Endothelial cell of umbilical vein (primary cell): ENCODE data around the gene TBC1D24. TPM values are rescaled to one million over a fixed set of nuclear protein-coding genes. Genes with fewer than 3 reads are reported as not detected.
A peak's percentile ranks its signal among the peaks of the same experiment; 100 is the strongest.

Source experiments
- BruUV-seq: library from RNA; stranded (reverse); fragments of 400-500 nt; replicated peaks from 2 replicates; lab custom pipeline; 2021; lab: Mats Ljungman, UMichigan
- CTCF ChIA-PET: fragments of 300-600, 350-600 bp; sonication (Branson Sonifier 250); formaldehyde crosslinking; loops from one replicate; lab custom pipeline; 2021; ENCODE audit warnings: antibody characterized with exemption, inconsistent platforms; lab: Charles Lee
- POLR2A ChIA-PET: fragments of 300-600, 350-600 bp; sonication (Branson Sonifier 250); formaldehyde crosslinking; loops from one replicate; lab custom pipeline; 2021; ENCODE audit warnings: antibody characterized with exemption, inconsistent platforms; lab: Charles Lee
- DNase-seq: peaks from one replicate; pipeline ENCODE4 v3.0.0-alpha.2; 2011; ENCODE audit warnings: low read depth, low spot score
- FAIRE-seq: peaks from 2 replicates; lab custom pipeline; 2011; peaks lifted over from hg19 to GRCh38; lab: Jason Lieb, UNC
- H2AFZ ChIP-seq: 2 replicates; pipeline ENCODE4 v1.6.0; 2012; ENCODE audit warnings: low read depth, low read length, control low read depth, inconsistent platforms
- H3K27ac ChIP-seq: 2 replicates; pipeline ENCODE4 v1.5.1; 2011; ENCODE audit warnings: low read depth, mild to moderate bottlenecking, control low read depth, low read length, moderate library complexity; ENCODE audit not compliant: insufficient read depth
- H3K27me3 ChIP-seq, 2 experiments: 2 replicates each; pipeline versions ENCODE4 v1.6.0 to v1.6.1; 2011; ENCODE audit warnings: low read length in 2 of 2, mixed read lengths in 1 of 2; ENCODE audit not compliant: control insufficient read depth in 2 of 2, insufficient read depth in 2 of 2
- H3K36me3 ChIP-seq, 2 experiments: 2 replicates in 1 of 2; 3 replicates in 1 of 2; pipeline ENCODE4 v1.5.1; 2011; ENCODE audit warnings: low read length in 2 of 2, mild to moderate bottlenecking in 1 of 2, moderate library complexity in 1 of 2; ENCODE audit not compliant: control insufficient read depth in 2 of 2, insufficient read depth in 2 of 2; ENCODE audit errors: extremely low read depth in 1 of 2
- H3K4me1 ChIP-seq: 3 replicates; pipeline ENCODE4 v1.5.1; 2011; ENCODE audit warnings: mild to moderate bottlenecking, low read length; ENCODE audit not compliant: control insufficient read depth, insufficient read depth; ENCODE audit errors: extremely low read depth
- H3K4me2 ChIP-seq: 2 replicates; pipeline ENCODE4 v1.6.1; 2011; ENCODE audit warnings: low read length, control low read depth, mixed read lengths; ENCODE audit not compliant: insufficient read depth
- H3K4me3 ChIP-seq, 3 experiments: fragments of 200-600 bp in 1 of 3; sonication (generic), shearing (Covaris generic) in 1 of 3; replicated peaks in 1 of 3; 2 replicates each; pipeline ENCODE4 v1.5.1; 2011 to 2016; ENCODE audit warnings: control low read depth in 3 of 3, low read length in 3 of 3, mild to moderate bottlenecking in 2 of 3, inconsistent platforms in 1 of 3, low read depth in 1 of 3, moderate library complexity in 1 of 3; ENCODE audit not compliant: insufficient read depth in 1 of 3
- H3K79me2 ChIP-seq: 2 replicates; pipeline ENCODE4 v1.6.0; 2012; ENCODE audit warnings: low read length, inconsistent platforms; ENCODE audit not compliant: control insufficient read depth, insufficient read depth
- H3K9ac ChIP-seq: replicated peaks from 2 replicates; pipeline ENCODE3; 2011; ENCODE audit warnings: low read length, control low read depth; ENCODE audit not compliant: insufficient read depth; ENCODE audit errors: extremely low read depth
- H3K9me1 ChIP-seq: replicated peaks from 3 replicates; pipeline ENCODE4 v1.6.0; 2011; ENCODE audit warnings: mild to moderate bottlenecking, low read length; ENCODE audit not compliant: control insufficient read depth, insufficient read depth; ENCODE audit errors: extremely low read depth
- H3K9me3 ChIP-seq: replicated peaks from 2 replicates; pipeline ENCODE4 v1.5.1; 2012; ENCODE audit warnings: low read length, inconsistent platforms; ENCODE audit not compliant: control insufficient read depth, insufficient read depth
- H4K20me1 ChIP-seq: replicated peaks from 2 replicates; pipeline ENCODE3; 2011; ENCODE audit warnings: mild to moderate bottlenecking, low read length; ENCODE audit not compliant: control insufficient read depth, insufficient read depth; ENCODE audit errors: extremely low read depth
- CTCF ChIP-seq, 2 donors: IDR thresholded peaks; 1 replicate in 1 of 2; 2 replicates in 1 of 2; pipeline ENCODE4 v1.5.1; 2011; ENCODE audit warnings: low read length in 2 of 2, mild to moderate bottlenecking in 2 of 2, moderate library complexity in 2 of 2, control low read depth in 1 of 2, inconsistent platforms in 1 of 2, low read depth in 1 of 2; ENCODE audit not compliant: insufficient read depth in 1 of 2; ENCODE audit errors: extremely low read depth in 1 of 2
- EZH2 ChIP-seq: IDR thresholded peaks from 2 replicates; pipeline ENCODE4 v1.6.1; 2012; ENCODE audit warnings: borderline replicate concordance, low read depth, mild to moderate bottlenecking, moderate library complexity, low read length, inconsistent platforms; ENCODE audit not compliant: severe bottlenecking
- FOS ChIP-seq: IDR thresholded peaks from 2 replicates; pipeline ENCODE4 v1.6.1; 2011; ENCODE audit warnings: mild to moderate bottlenecking, low read length, moderate library complexity, borderline replicate concordance; ENCODE audit not compliant: insufficient read depth
- GATA2 ChIP-seq: IDR thresholded peaks from 2 replicates; pipeline ENCODE4 v1.7.0; 2011; ENCODE audit warnings: low read depth, mild to moderate bottlenecking, moderate library complexity, mixed read lengths, low read length; ENCODE audit not compliant: insufficient read length, insufficient read depth
- JUN ChIP-seq: IDR thresholded peaks from 2 replicates; pipeline ENCODE4 v1.6.1; 2011; ENCODE audit warnings: borderline replicate concordance, low read depth; ENCODE audit not compliant: insufficient read length, insufficient read depth
- MYC ChIP-seq: IDR thresholded peaks from one replicate; pipeline ENCODE4 v1.6.1; 2011; ENCODE audit warnings: mild to moderate bottlenecking, low read depth, low read length
- POLR2A ChIP-seq: IDR thresholded peaks from 2 replicates; pipeline ENCODE4 v1.6.1; 2012; ENCODE audit warnings: low read depth, mild to moderate bottlenecking, control low read depth, low read length
- POLR2AphosphoS5 ChIP-seq: IDR thresholded peaks from 2 replicates; pipeline ENCODE4 v1.6.1; 2012; ENCODE audit warnings: low read depth, mild to moderate bottlenecking, control low read depth, low read length, moderate library complexity; ENCODE audit not compliant: insufficient read depth
- dilution Hi-C: fragments of 300-500 bp; cut with MboI; formaldehyde crosslinking; loops from one replicate; pipeline ENCODE4 v1.15.0; 2019; ENCODE audit warnings: low sequenced_read_pairs; ENCODE audit not compliant: extremely low pct_ligation_motif_present
- intact Hi-C: fragments of 100-400 bp; cut with micrococcal nuclease; formaldehyde crosslinking; loops from one replicate; pipeline ENCODE4 v1.10.0; 2022
- polyA plus RNA-seq, 4 experiments: library from polyadenylated mRNA; depleted of rRNA in 3 of 4; stranded (reverse) in 3 of 4; unstranded in 1 of 4; fragments of >200 nt; gene quantifications; 2 replicates each; pipeline versions ENCODE4 v1.2.1 to v1.2.3, GENCODE V29; 2011 to 2012; ENCODE audit warnings: missing spikeins in 1 of 4
- total RNA-seq: library from RNA; stranded (reverse); gene quantifications from 2 replicates; pipeline ENCODE4 v1.2.3, GENCODE V29; 2021
- TF ChIP-seq, protein P1 (sequence below): IDR thresholded peaks from 2 replicates; pipeline ENCODE4 v1.6.1; 2011; ENCODE audit not compliant: insufficient read depth, insufficient read length

Gene TBC1D24
- total and polyA plus RNA-seq, 2 donors (not counting 3 experiments of a cell fraction or from before 2014, with no cell fraction given), result 8.1 to 22.8 TPM

DNA sequence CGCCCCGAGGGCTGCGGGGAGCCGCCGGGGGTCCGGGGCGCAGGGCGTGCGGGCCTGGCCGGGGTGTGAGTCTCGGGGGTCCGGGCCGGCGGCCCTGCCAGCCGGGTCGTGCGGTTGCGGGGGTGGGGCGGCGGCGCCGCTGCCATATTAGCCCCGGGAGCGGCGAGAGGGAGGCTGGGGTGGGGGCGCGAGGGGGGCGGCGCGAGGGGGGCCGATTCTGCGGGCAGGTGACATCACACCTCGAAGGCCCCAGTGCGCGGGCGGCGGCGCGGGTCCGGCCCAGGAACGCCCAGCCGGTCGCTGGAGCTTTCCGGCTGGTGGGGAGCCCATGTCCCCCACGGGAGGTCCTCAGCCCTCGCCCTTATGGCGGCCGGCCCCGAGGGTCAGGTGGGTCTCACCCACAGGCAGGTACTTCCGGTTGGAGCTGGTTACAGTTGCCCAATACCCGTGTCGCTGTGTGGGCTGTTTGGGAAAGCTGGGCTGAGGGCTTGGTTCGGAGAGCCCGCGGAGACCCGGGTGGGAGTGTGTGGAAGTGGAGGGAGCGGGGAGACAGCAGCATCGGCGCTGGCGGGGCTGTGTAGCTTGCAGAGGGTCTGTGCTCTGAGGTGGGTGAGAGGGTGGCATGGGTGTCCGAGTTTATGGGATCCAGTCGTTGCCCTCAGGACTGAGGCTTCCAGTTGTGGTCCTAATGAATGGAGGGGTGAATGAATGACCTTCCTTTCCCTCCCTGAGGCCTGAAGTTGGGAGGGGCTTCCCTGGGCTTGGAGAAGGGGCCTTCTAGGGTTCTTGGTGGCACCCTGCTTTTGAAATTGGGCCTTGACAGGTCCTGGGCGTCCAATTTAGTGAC, 39.6 kb downstream of the TBC1D24 start:
- peaks cover 0 to 2% of the 10 kb centered on the region in 2 experiments for H3K36me3 ChIP-seq
- no peaks in the 10 kb centered on the region for H3K9me1 ChIP-seq
- H4K20me1 ChIP-seq, result peaks cover 2% of the 10 kb centered on the region
- FAIRE-seq, result peak; percentile 48
- no TSS peak for BruUV-seq
- no peaks in the 10 kb centered on the region for H3K9me3 ChIP-seq
- no peaks in the 10 kb centered on the region for H3K27me3 ChIP-seq
- no peak for TF ChIP-seq JUN
- TF ChIP-seq MYC, result no peak
- no peak for TF ChIP-seq CTCF (IDR thresholded peaks at IDR 0.05; ENCODE audit: extremely low read depth in 1 of 2, insufficient read depth in 1 of 2, low read depth in 1 of 2, low read length in 2 of 2)
- no peak for TF ChIP-seq GATA2
- TF ChIP-seq FOS, result no peak
- TF ChIP-seq, protein P1, sequence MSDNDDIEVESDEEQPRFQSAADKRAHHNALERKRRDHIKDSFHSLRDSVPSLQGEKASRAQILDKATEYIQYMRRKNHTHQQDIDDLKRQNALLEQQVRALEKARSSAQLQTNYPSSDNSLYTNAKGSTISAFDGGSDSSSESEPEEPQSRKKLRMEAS, result no peak
- no peak for TF ChIP-seq POLR2A
- TF ChIP-seq EZH2, result no peak
- TF ChIP-seq POLR2AphosphoS5, result no peak
- H3K79me2 ChIP-seq, result peaks cover 57% of the 10 kb centered on the region
- H3K4me3 ChIP-seq, result peak overlapping the region; percentile 52 to 91 (median 73)
- no peak for DNase-seq
- peak overlapping the region; percentile 88 for H3K9ac ChIP-seq
- intact Hi-C loops, result no loop called here
- H2AFZ ChIP-seq, result no peak overlapping the region
- H3K27ac ChIP-seq, result peak overlapping the region; percentile 72
- peaks cover 26% of the 10 kb centered on the region for H3K4me1 ChIP-seq
- peak overlapping the region; percentile 89 for H3K4me2 ChIP-seq
- ChIA-PET POLR2A (interaction anchor here (1.3 kb wide), 1 partner anchor 9 kb away, joined by 3 read pairs; no protein-coding TSS in a partner anchor), CTCF (no interaction called here)
- dilution Hi-C loops, result no loop called here
